HG02973 (cell line): ENCODE data around the gene CFAP221.
"Not testable (repeated sequence)": the region's sequence is repeated elsewhere in the genome, so short reads cannot be mapped to it uniquely, and the experiment has no call there.

Experiments
- ATAC-seq: cut with Tn5 transposase; IDR thresholded peaks from one replicate; pipeline ENCODE4 v1.9.1; 2021; ENCODE audit warnings: moderate library complexity; ENCODE audit not compliant: unreplicated experiment

Gene CFAP221

DNA sequence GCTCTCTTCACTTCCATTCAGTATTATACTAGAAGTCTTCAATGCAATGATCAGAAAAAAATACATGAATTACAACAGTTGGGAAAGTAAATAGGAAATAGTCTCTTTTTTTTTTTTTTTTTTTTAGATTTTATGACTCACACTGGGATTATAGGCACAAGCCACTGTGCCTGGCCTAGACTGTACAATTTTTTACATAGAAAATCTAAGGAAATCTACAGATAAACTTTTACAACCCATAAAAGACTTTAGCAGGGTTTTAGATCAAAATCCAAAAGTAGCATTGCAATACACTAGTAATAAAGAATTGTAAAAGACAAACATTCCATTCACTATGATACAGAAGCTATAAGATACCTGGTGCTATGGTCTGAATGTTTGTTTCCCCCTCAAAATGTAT, 39.0 kb downstream of the CFAP221 start:
- ATAC-seq: no peak

DNA sequence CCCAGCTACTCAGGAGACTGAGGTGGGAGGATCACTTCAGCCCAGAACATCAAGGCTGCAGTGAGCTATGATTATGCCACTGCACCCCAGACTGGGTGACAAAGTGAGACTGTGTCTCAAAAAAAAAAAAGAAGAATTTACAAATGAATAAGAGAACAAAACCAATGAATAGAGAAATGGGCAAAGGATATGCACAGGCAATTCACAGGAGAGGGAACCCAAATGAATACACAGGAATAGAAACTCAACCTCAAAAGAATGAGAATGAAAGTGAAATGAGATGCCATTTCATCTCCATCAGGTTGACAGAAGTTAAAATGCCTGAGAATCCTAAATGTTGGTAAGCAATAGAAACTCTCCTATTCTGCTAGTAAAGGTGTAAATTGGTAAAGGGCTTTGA, 40.2 kb downstream of the CFAP221 start:
- no peak for ATAC-seq

DNA sequence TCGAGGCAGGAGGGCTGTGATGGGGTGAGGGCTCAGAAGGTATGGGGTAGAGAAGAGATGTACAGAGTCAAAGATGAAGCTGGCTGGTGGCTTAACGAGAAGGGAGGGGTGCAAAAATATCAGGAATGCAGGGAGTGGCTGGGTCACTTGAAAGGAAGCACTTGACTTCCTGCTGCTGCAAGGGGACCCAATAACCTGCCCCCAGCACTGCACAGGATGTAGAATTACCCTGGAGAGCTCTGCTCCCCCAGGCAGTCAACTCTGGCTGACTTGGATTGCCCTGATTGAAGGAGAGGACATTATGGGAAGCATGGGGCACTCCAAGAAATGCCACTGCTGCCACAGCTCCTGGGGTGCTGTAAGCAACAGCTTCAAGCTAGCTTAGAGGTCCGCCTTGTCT, 41.8 kb downstream of the CFAP221 start:
- no peak for ATAC-seq

GRCh38 chr2:119590873-119591272, 46.6 kb downstream of the CFAP221 start:
- ATAC-seq: no peak

DNA sequence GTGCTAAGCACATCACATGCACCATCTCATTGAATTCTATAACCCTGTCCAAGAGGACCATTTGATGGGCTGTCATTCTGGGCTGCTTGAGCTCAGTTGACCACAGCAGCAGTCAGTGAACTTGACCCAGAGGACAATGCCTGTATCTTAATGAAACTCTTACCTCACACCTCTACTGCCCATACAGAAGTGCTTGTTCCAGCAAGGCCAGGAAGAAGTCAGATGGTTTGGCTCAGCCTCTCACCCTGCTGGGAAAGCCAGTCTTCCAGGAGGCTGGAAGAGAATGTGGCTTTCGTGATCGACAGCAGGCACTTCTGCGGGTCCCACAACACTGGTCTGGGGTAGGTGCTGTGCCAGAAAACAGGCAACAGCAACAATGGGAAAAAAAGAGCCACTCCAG, 47.3 kb downstream of the CFAP221 start:
- ATAC-seq: no peak

DNA sequence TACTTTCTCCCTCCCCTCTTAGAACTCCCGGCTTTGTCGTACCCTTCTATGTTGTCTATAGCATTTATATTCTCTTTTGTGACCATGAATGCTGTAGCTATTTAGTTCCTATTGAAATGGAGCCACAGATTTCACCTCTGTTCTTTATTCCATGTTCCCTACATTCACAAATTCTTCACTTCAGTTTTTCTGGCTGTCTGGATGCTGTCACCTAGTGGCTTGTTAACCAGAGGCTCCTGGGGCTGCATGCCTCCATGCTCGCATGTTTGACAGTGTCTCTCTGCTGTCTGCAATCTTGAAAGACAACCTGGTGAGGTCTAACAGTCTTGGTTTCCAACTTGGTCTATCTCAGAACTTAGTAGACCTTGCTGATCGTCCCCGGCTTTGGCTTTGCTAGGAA, 48.2 kb downstream of the CFAP221 start:
- no peak for ATAC-seq

DNA sequence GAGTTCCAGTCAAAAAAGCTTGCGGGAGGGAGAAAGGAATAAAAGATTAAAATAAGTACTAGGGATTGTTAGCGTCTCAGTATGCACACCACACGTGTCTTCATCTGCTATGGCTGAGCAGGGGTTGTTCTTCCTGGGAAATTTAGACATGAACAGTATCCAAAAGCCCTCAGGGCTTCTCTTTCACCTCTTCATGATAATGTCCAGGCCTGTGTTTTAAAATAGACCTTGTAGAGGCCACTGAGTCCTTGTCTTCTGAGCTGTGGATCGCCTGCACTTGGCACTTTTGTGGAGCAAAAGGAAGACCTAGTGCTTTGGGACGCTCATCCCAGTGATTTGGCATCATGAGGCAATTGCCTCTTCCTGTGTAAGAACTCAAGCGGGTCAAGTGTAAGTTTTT, 52.4 kb downstream of the CFAP221 start:
- no peak for ATAC-seq

DNA sequence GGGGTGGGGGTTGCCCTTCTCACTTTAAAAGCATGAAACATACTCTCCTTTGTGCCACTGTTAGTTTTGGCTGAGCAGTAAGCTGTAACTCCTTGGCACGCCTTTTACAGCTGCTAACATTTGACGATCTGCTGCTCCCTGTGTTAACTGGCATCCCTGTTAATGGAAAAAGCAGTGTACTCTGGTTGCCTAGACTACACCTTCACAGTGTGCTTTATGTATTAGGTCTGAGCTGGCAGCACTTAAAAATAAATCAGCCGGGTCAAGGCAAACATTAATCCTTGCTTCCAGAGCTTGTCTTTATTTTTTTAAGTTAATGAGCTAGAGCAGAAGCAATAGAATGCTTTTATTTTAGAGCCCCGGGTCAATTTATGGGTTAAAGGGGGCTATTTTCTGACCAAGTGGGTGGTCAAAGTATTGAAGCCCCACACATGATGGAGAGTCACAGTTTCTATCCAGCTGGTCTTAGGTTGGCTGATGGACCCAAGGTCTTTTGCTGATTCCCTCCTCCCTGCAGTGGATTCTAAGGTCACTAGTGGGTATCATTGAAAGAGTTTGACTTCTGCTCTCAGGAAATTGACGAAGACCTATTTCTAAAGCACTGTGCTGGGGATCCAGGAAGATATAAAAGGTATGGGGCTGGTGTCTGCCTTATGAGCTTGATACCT, 54.5 kb downstream of the CFAP221 start:
- no peak for ATAC-seq

- ATAC-seq: no peak
Measured at GRCh38 chr2:119599384-119599783, 55.1 kb downstream of the CFAP221 start.

- no peak for ATAC-seq
Measured at GRCh38 chr2:119605096-119605495, 60.8 kb downstream of the CFAP221 start.

DNA sequence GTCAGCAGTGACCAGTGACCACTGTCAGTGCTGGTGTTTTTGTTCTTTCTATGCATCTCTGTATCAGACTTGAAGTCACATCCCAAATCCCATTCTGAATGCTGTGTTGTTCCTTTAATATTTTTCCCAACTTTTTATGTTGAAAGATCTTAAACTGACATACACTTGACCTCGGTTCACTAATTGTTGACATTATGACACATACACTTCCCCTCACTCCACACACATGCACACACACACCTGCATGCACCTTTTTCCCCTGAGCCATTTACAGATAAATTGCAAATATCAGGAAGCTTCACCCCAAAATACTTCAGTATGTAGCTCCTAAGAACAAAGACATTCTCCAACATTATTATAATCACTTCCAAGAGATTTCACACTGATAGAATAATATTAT, 62.4 kb downstream of the CFAP221 start:
- ATAC-seq: no peak

DNA sequence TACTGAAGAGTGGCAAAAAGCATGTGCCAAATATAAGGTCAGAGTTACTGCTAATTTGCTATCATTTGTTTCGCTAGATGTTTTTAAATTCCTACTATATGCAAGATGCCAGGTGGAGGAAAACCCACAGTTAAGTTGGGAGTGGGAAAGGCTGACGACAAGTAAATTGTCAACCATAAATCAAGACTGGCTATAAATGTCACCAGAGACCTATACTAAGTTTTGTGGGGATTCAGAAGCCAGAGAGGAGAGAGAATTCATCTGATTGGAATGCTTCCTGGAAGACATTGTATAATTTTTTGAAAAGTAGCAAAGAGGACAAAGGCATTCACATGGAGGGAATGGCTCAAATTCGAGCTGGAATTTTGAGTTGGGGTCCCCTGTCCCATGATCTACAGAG, 64.3 kb downstream of the CFAP221 start:
- ATAC-seq: no peak

DNA sequence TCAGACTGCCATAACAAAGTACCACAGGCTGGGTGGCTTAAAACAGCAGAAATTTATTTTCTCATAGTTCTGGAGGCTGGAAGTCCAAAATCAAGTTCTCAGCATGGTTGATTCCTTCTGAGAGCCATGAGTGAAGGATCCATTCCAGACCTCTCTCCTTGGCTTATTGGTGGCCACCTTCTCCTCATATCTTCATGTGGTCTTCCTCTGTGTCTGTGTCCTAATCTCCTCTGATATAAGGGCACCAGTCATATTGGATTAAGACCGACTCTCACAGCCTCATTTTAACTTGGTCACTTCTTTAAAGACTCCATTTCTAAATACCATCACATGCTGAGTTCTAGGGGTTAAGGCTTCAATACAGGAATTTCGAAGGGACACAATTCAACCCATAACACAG, 65.1 kb downstream of the CFAP221 start:
- no peak for ATAC-seq

- not testable (repeated sequence) for ATAC-seq
Measured at GRCh38 chr2:119614140-119614539, 69.9 kb downstream of the CFAP221 start.

DNA sequence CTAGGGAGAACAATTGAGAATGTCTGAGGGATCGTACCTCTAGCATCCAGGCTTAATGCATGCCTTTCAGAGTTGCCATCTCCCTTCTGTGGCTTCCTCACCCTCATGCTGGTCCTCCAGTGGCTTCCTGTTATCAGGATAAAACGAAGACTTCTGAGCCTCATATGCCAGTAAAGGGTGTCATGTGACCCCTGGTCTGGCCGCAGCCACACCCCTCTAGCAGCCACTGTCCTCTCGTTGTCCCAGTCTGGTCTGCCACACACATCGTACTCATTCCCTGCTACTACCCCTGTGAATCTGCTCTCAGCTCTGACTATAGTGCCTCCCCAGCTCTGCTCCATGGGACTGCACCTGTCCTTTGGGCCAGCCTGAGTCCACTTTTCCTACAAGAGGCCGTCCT, 72.2 kb downstream of the CFAP221 start:
- no peak for ATAC-seq

DNA sequence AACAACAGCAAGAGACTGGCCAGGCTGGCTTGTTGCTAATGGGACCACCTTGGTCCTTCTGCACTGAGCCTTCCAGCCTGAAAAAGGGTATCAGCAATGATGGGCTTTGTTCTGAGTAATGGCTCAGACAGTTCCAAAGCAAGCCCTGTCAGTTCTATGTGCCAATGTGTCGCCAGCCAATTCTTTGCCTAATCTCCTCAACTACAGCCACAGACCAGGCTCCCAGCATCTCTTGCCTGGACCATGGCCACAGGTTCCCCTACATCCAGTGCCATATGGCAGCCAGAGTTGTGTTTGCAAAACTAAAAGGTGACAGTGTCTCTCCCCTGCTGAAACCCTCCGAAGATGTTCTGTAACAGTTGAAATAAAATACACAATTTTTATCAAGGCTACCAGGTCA, 73.2 kb downstream of the CFAP221 start:
- ATAC-seq: no peak

DNA sequence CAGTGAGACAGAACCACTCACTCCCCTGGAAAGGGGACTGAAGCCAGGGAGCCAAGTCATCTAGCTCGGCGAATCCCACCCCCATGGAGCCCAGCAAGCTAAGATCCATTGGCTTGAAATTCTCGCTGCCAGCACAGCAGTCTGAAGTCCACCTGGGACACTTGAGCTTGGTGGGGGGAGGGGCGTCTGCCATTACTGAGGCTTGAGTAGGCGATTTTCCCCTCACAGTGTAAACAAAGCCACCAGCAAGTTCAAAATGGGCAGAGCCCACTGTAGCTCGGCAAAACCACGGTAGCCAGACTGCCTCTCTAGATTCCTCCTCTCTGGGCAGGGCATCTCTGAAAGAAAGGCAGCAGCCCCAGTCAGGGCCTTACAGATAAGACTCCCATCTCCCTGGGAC, 74.5 kb downstream of the CFAP221 start:
- ATAC-seq: not testable (repeated sequence)

GRCh38 chr2:119625226-119625625, 81.0 kb downstream of the CFAP221 start:
- no peak for ATAC-seq

DNA sequence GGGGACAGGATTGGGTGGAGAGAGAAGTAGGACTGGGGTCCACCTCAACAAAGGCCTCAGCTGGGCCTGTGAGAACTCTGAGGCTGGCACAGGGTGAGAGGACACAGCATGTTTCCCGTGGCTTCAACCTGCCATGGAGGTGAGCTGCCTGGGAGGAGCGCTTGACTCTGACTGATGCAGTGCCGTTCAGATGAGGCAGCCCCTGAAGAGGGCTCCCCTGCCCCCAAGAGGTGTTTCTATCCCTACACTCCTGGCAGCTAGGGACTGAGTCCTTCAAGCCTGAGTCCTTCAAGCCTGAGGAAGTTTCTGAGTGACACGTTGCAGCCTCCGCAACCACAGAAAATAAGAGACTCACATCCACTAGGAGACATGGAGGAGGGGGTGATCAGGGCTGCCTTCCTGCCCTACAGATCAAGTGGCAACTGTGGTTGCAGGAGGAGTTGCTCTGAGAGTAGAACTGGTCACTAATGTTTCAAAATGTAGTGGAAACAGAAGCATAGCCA, 85.1 kb downstream of the CFAP221 start:
- no peak for ATAC-seq

- no peak for ATAC-seq
Measured at GRCh38 chr2:119630121-119630520, 85.9 kb downstream of the CFAP221 start.

- no peak for ATAC-seq
Measured at GRCh38 chr2:119637371-119637770, 93.1 kb downstream of the CFAP221 start.

- ATAC-seq: no peak
Measured at GRCh38 chr2:119638246-119638645, 94.0 kb downstream of the CFAP221 start.
